ENCODE data around the gene IP6K3. TPM values are rescaled to one million over a fixed set of nuclear protein-coding genes. Genes with fewer than 3 reads are reported as not detected.

The IP6K3 gene
- total RNA-seq, 2 donors from 2014 or later, result 17.3 to 29.9 TPM

DNA sequence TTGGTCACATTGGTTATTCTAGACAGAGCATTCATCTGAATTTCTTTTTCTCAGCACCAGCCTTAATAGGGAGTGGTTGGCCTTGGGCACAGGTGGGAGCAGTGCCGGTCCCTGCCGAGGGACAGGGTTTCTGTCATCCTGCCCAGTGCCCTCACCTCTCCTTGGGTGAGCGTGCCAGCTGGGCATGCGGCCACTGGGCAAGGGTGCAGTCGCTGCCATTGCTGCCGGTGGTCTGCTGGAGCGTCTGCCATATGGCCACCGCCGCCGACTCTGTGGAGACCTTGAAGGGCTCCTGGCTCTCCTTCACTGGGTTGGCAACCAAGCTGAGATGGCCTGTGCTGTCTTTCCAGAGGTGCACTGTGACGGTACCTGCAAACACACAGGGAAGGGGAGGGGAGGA lies 18.8 kb downstream of the IP6K3 start:
- H3K4me1 ChIP-seq, result peaks cover 0 to 31% of the 10 kb centered on the region in 2 donors
- TF ChIP-seq, protein P1, sequence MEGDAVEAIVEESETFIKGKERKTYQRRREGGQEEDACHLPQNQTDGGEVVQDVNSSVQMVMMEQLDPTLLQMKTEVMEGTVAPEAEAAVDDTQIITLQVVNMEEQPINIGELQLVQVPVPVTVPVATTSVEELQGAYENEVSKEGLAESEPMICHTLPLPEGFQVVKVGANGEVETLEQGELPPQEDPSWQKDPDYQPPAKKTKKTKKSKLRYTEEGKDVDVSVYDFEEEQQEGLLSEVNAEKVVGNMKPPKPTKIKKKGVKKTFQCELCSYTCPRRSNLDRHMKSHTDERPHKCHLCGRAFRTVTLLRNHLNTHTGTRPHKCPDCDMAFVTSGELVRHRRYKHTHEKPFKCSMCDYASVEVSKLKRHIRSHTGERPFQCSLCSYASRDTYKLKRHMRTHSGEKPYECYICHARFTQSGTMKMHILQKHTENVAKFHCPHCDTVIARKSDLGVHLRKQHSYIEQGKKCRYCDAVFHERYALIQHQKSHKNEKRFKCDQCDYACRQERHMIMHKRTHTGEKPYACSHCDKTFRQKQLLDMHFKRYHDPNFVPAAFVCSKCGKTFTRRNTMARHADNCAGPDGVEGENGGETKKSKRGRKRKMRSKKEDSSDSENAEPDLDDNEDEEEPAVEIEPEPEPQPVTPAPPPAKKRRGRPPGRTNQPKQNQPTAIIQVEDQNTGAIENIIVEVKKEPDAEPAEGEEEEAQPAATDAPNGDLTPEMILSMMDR (IDR thresholded peaks at IDR 0.05), result no peak
- peaks cover 34% of the 10 kb centered on the region for H3K36me3 ChIP-seq
- no peaks in the 10 kb centered on the region for H3K27me3 ChIP-seq
- no peak for DNase-seq (ENCODE audit: low spot score)
- peak overlapping the region; percentile 55 to 88 for H3K27ac ChIP-seq
- H3K4me3 ChIP-seq, result no peak overlapping the region
- no peaks in the 10 kb centered on the region for H3K9me3 ChIP-seq

DNA sequence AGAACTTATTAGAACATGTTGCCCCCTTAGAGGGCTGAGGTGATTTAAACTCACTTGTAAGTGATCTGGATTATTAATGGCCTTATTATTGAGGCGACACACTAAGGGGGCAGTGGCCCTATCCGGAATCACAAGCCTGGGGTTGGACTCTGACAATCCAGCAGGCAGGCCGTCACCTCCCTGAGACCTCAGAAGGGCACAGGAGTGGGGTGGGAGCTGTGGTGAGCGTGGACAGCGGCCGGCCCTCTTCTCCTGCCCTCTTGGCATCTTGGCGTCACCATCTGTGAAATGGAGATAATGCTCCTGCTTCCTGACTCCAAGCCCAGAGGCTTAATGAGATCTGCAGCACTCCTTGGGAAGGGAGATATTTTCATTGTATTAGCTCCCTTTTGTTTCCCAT lies 19.6 kb downstream of the IP6K3 start:
- DNase-seq (ENCODE audit: low spot score), result no peak
- Histone ChIP-seq H3K4me1 (peaks cover 0 to 22% of the 10 kb centered on the region in 2 donors), H3K27me3 (no peaks in the 10 kb centered on the region), H3K27ac (peak overlapping the region; percentile 55 to 88), H3K36me3 (peaks cover 38% of the 10 kb centered on the region), H3K9me3 (no peaks in the 10 kb centered on the region), H3K4me3 (no peak overlapping the region)
- TF ChIP-seq, protein P1 (IDR thresholded peaks at IDR 0.05), result no peak

GRCh38 chr6:33726696-33727095 lies 20.0 kb downstream of the IP6K3 start:
- peaks cover 38% of the 10 kb centered on the region for H3K36me3 ChIP-seq
- TF ChIP-seq, protein P1 (IDR thresholded peaks at IDR 0.05), result no peak
- peak overlapping the region; percentile 55 to 88 for H3K27ac ChIP-seq
- peaks cover 0 to 19% of the 10 kb centered on the region in 2 donors for H3K4me1 ChIP-seq
- no peaks in the 10 kb centered on the region for H3K9me3 ChIP-seq
- no peak for DNase-seq (ENCODE audit: low spot score)
- H3K27me3 ChIP-seq, result no peaks in the 10 kb centered on the region
- no peak overlapping the region for H3K4me3 ChIP-seq

DNA sequence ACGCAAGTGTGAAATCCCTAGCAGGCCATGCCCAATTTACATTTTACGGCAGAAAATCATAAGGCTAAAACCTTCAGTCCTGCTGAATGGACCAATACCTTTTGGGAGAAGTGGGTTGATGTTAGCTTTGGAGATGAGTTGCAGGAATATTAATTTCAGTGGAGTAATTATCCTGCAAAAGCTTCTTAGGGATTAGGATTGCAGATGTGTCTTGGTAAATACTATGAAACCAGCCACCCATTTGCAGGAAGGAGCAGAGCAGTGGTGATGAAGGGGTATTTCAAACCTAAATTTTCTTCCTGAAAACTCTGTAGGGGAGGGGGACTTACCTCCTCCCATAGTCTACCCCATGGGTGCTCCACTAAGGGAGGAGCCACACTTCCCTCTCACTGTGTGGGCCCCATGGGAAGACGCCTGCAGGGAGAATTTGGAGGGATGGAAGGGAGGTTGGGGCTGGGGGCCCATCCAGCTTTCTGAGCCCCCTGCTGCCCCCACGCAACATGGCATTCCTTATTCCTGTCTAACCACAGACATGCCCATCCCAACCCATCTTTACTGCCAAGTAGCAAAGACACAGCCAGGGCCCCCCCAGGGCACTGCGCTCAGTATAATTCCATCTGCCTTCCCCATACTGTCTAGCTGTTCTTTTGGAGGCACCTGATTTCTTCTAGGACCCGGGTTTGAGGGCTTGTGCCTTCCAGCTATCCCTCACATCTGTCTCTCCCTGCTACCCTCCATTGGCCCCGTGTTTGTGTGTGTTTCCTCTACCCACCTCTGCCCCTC lies 20.6 kb downstream of the IP6K3 start:
- H3K4me3 ChIP-seq, result no peak overlapping the region
- H3K27ac ChIP-seq, result peak overlapping the region in 1 of 2 donors; percentile 88
- peaks cover 38% of the 10 kb centered on the region for H3K36me3 ChIP-seq
- TF ChIP-seq, protein P1 (IDR thresholded peaks at IDR 0.05), result no peak
- peaks cover 0 to 15% of the 10 kb centered on the region in 2 donors for H3K4me1 ChIP-seq
- DNase-seq (ENCODE audit: low spot score), result no peak
- no peaks in the 10 kb centered on the region for H3K27me3 ChIP-seq
- no peaks in the 10 kb centered on the region for H3K9me3 ChIP-seq

DNA sequence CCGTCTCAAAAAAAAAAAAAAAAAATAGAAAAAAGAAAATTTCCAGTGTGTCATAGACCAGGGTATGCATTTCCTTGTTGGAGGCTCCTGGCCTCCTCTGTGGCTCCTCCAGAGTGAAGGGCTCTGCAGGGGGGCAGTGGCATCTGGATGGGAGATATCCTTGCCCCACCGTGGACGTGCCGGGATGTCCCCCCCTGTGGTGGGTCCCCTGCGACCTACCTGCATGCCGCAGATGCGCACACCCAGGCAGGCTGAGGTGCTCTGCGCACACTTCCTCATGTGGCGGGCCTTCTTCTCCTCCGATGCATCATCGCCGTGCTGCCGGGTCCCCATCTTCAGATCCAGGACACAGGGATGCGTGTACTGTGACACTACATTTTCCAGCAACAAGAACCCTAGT lies 21.5 kb downstream of the IP6K3 start:
- Histone ChIP-seq H3K4me1 (peaks cover 0 to 15% of the 10 kb centered on the region in 2 donors), H3K27ac (no peak overlapping the region), H3K27me3 (no peaks in the 10 kb centered on the region), H3K36me3 (peaks cover 38% of the 10 kb centered on the region), H3K4me3 (no peak overlapping the region), H3K9me3 (no peaks in the 10 kb centered on the region)
- TF ChIP-seq, protein P1 (IDR thresholded peaks at IDR 0.05), result no peak
- no peak for DNase-seq (ENCODE audit: low spot score)

Data from right atrium auricular region (tissue), 2 donors.